Endothelial cell of umbilical vein (primary cell): ENCODE data around the gene IQGAP3. TPM values are rescaled to one million over a fixed set of nuclear protein-coding genes. Genes with fewer than 3 reads are reported as not detected.

Source experiments
- BruUV-seq: library from RNA; stranded (reverse); fragments of 400-500 nt; replicated peaks from 2 replicates; lab custom pipeline; 2021; lab: Mats Ljungman, UMichigan
- CTCF ChIA-PET: fragments of 300-600, 350-600 bp; sonication (Branson Sonifier 250); formaldehyde crosslinking; loops from one replicate; lab custom pipeline; 2021; ENCODE audit warnings: antibody characterized with exemption, inconsistent platforms; lab: Charles Lee
- POLR2A ChIA-PET: fragments of 300-600, 350-600 bp; sonication (Branson Sonifier 250); formaldehyde crosslinking; loops from one replicate; lab custom pipeline; 2021; ENCODE audit warnings: antibody characterized with exemption, inconsistent platforms; lab: Charles Lee
- DNase-seq: peaks from one replicate; pipeline ENCODE4 v3.0.0-alpha.2; 2011; ENCODE audit warnings: low read depth, low spot score
- FAIRE-seq: peaks from 2 replicates; lab custom pipeline; 2011; peaks lifted over from hg19 to GRCh38; lab: Jason Lieb, UNC
- H2AFZ ChIP-seq: 2 replicates; pipeline ENCODE4 v1.6.0; 2012; ENCODE audit warnings: low read depth, low read length, control low read depth, inconsistent platforms
- H3K27ac ChIP-seq: 2 replicates; pipeline ENCODE4 v1.5.1; 2011; ENCODE audit warnings: low read depth, mild to moderate bottlenecking, control low read depth, low read length, moderate library complexity; ENCODE audit not compliant: insufficient read depth
- H3K27me3 ChIP-seq, 2 experiments: 2 replicates each; pipeline versions ENCODE4 v1.6.0 to v1.6.1; 2011; ENCODE audit warnings: low read length in 2 of 2, mixed read lengths in 1 of 2; ENCODE audit not compliant: control insufficient read depth in 2 of 2, insufficient read depth in 2 of 2
- H3K36me3 ChIP-seq, 2 experiments: 2 replicates in 1 of 2; 3 replicates in 1 of 2; pipeline ENCODE4 v1.5.1; 2011; ENCODE audit warnings: low read length in 2 of 2, mild to moderate bottlenecking in 1 of 2, moderate library complexity in 1 of 2; ENCODE audit not compliant: control insufficient read depth in 2 of 2, insufficient read depth in 2 of 2; ENCODE audit errors: extremely low read depth in 1 of 2
- H3K4me1 ChIP-seq: 3 replicates; pipeline ENCODE4 v1.5.1; 2011; ENCODE audit warnings: mild to moderate bottlenecking, low read length; ENCODE audit not compliant: control insufficient read depth, insufficient read depth; ENCODE audit errors: extremely low read depth
- H3K4me2 ChIP-seq: 2 replicates; pipeline ENCODE4 v1.6.1; 2011; ENCODE audit warnings: low read length, control low read depth, mixed read lengths; ENCODE audit not compliant: insufficient read depth
- H3K4me3 ChIP-seq, 3 experiments: fragments of 200-600 bp in 1 of 3; sonication (generic), shearing (Covaris generic) in 1 of 3; replicated peaks in 1 of 3; 2 replicates each; pipeline ENCODE4 v1.5.1; 2011 to 2016; ENCODE audit warnings: control low read depth in 3 of 3, low read length in 3 of 3, mild to moderate bottlenecking in 2 of 3, inconsistent platforms in 1 of 3, low read depth in 1 of 3, moderate library complexity in 1 of 3; ENCODE audit not compliant: insufficient read depth in 1 of 3
- H3K79me2 ChIP-seq: 2 replicates; pipeline ENCODE4 v1.6.0; 2012; ENCODE audit warnings: low read length, inconsistent platforms; ENCODE audit not compliant: control insufficient read depth, insufficient read depth
- H3K9ac ChIP-seq: replicated peaks from 2 replicates; pipeline ENCODE3; 2011; ENCODE audit warnings: low read length, control low read depth; ENCODE audit not compliant: insufficient read depth; ENCODE audit errors: extremely low read depth
- H3K9me1 ChIP-seq: replicated peaks from 3 replicates; pipeline ENCODE4 v1.6.0; 2011; ENCODE audit warnings: mild to moderate bottlenecking, low read length; ENCODE audit not compliant: control insufficient read depth, insufficient read depth; ENCODE audit errors: extremely low read depth
- H3K9me3 ChIP-seq: replicated peaks from 2 replicates; pipeline ENCODE4 v1.5.1; 2012; ENCODE audit warnings: low read length, inconsistent platforms; ENCODE audit not compliant: control insufficient read depth, insufficient read depth
- H4K20me1 ChIP-seq: replicated peaks from 2 replicates; pipeline ENCODE3; 2011; ENCODE audit warnings: mild to moderate bottlenecking, low read length; ENCODE audit not compliant: control insufficient read depth, insufficient read depth; ENCODE audit errors: extremely low read depth
- EZH2 ChIP-seq: IDR thresholded peaks from 2 replicates; pipeline ENCODE4 v1.6.1; 2012; ENCODE audit warnings: borderline replicate concordance, low read depth, mild to moderate bottlenecking, moderate library complexity, low read length, inconsistent platforms; ENCODE audit not compliant: severe bottlenecking
- GATA2 ChIP-seq: IDR thresholded peaks from 2 replicates; pipeline ENCODE4 v1.7.0; 2011; ENCODE audit warnings: low read depth, mild to moderate bottlenecking, moderate library complexity, mixed read lengths, low read length; ENCODE audit not compliant: insufficient read length, insufficient read depth
- POLR2A ChIP-seq: IDR thresholded peaks from 2 replicates; pipeline ENCODE4 v1.6.1; 2012; ENCODE audit warnings: low read depth, mild to moderate bottlenecking, control low read depth, low read length
- POLR2AphosphoS5 ChIP-seq: IDR thresholded peaks from 2 replicates; pipeline ENCODE4 v1.6.1; 2012; ENCODE audit warnings: low read depth, mild to moderate bottlenecking, control low read depth, low read length, moderate library complexity; ENCODE audit not compliant: insufficient read depth
- dilution Hi-C: fragments of 300-500 bp; cut with MboI; formaldehyde crosslinking; loops from one replicate; pipeline ENCODE4 v1.15.0; 2019; ENCODE audit warnings: low sequenced_read_pairs; ENCODE audit not compliant: extremely low pct_ligation_motif_present
- intact Hi-C: fragments of 100-400 bp; cut with micrococcal nuclease; formaldehyde crosslinking; loops from one replicate; pipeline ENCODE4 v1.10.0; 2022
- polyA plus RNA-seq, 4 experiments: library from polyadenylated mRNA; depleted of rRNA in 3 of 4; stranded (reverse) in 3 of 4; unstranded in 1 of 4; fragments of >200 nt; gene quantifications; 2 replicates each; pipeline versions ENCODE4 v1.2.1 to v1.2.3, GENCODE V29; 2011 to 2012; ENCODE audit warnings: missing spikeins in 1 of 4
- total RNA-seq: library from RNA; stranded (reverse); gene quantifications from 2 replicates; pipeline ENCODE4 v1.2.3, GENCODE V29; 2021
- TF ChIP-seq, protein P1 (sequence below): IDR thresholded peaks from 2 replicates; pipeline ENCODE4 v1.6.1; 2011; ENCODE audit not compliant: insufficient read depth, insufficient read length
- TF ChIP-seq, protein P2 (sequence below), 2 donors: IDR thresholded peaks; 1 replicate in 1 of 2; 2 replicates in 1 of 2; pipeline ENCODE4 v1.5.1; 2011; ENCODE audit warnings: low read length in 2 of 2, mild to moderate bottlenecking in 2 of 2, moderate library complexity in 2 of 2, control low read depth in 1 of 2, inconsistent platforms in 1 of 2, low read depth in 1 of 2; ENCODE audit not compliant: insufficient read depth in 1 of 2; ENCODE audit errors: extremely low read depth in 1 of 2

The IQGAP3 gene
- total and polyA plus RNA-seq, 2 donors (not counting 3 experiments of a cell fraction or from before 2014, with no cell fraction given): 28.3 to 60.7 TPM

DNA sequence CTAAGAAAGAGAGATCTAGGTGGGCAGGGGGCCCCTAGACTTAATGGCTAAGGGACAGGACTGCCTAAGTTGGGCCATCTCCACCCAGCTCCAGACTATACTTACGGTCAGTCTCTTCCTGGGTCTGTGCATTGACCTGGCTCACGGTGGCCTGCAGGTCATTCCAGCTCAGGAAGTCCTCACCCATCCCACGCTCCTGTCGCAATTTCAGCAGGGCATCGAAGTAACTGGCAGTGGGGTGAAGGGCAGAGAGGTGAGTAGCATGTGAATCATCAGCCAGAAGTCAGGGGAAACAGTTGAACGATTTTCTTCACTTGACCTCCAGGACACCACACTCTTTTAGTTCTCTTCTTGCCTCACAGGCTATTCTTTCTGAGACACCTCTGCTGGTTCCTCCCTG, 20.5 kb downstream of the IQGAP3 start:
- no peak for FAIRE-seq
- dilution Hi-C loops (no loop called here), intact Hi-C loops (no loop called here)
- H2AFZ ChIP-seq: no peak overlapping the region
- no peaks in the 10 kb centered on the region for H4K20me1 ChIP-seq
- H3K36me3 ChIP-seq: peaks cover 12 to 26% of the 10 kb centered on the region in 2 experiments
- no peak overlapping the region for H3K4me2 ChIP-seq
- H3K27ac ChIP-seq: no peak overlapping the region
- no peak overlapping the region for H3K4me3 ChIP-seq
- no peaks in the 10 kb centered on the region for H3K9me3 ChIP-seq
- no TSS peak for BruUV-seq
- H3K27me3 ChIP-seq: no peaks in the 10 kb centered on the region
- DNase-seq: no peak
- no peak overlapping the region for H3K9ac ChIP-seq
- no peaks in the 10 kb centered on the region for H3K9me1 ChIP-seq
- H3K79me2 ChIP-seq: no peaks in the 10 kb centered on the region
- POLR2A ChIA-PET: no interaction called here
- CTCF ChIA-PET: interaction anchor here (2.5 kb wide), 1 partner anchor 71 kb away, joined by 14 read pairs; no protein-coding TSS in a partner anchor
- TF ChIP-seq POLR2A (no peak), GATA2 (no peak), POLR2AphosphoS5 (no peak), EZH2 (no peak)
- TF ChIP-seq, protein P1, sequence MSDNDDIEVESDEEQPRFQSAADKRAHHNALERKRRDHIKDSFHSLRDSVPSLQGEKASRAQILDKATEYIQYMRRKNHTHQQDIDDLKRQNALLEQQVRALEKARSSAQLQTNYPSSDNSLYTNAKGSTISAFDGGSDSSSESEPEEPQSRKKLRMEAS: no peak
- TF ChIP-seq, protein P2, sequence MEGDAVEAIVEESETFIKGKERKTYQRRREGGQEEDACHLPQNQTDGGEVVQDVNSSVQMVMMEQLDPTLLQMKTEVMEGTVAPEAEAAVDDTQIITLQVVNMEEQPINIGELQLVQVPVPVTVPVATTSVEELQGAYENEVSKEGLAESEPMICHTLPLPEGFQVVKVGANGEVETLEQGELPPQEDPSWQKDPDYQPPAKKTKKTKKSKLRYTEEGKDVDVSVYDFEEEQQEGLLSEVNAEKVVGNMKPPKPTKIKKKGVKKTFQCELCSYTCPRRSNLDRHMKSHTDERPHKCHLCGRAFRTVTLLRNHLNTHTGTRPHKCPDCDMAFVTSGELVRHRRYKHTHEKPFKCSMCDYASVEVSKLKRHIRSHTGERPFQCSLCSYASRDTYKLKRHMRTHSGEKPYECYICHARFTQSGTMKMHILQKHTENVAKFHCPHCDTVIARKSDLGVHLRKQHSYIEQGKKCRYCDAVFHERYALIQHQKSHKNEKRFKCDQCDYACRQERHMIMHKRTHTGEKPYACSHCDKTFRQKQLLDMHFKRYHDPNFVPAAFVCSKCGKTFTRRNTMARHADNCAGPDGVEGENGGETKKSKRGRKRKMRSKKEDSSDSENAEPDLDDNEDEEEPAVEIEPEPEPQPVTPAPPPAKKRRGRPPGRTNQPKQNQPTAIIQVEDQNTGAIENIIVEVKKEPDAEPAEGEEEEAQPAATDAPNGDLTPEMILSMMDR (IDR thresholded peaks at IDR 0.05; ENCODE audit: extremely low read depth in 1 of 2, insufficient read depth in 1 of 2, low read depth in 1 of 2, low read length in 2 of 2): no peak
- no peaks in the 10 kb centered on the region for H3K4me1 ChIP-seq
